ENCODE measurements around the gene RAB40C.

DNA sequence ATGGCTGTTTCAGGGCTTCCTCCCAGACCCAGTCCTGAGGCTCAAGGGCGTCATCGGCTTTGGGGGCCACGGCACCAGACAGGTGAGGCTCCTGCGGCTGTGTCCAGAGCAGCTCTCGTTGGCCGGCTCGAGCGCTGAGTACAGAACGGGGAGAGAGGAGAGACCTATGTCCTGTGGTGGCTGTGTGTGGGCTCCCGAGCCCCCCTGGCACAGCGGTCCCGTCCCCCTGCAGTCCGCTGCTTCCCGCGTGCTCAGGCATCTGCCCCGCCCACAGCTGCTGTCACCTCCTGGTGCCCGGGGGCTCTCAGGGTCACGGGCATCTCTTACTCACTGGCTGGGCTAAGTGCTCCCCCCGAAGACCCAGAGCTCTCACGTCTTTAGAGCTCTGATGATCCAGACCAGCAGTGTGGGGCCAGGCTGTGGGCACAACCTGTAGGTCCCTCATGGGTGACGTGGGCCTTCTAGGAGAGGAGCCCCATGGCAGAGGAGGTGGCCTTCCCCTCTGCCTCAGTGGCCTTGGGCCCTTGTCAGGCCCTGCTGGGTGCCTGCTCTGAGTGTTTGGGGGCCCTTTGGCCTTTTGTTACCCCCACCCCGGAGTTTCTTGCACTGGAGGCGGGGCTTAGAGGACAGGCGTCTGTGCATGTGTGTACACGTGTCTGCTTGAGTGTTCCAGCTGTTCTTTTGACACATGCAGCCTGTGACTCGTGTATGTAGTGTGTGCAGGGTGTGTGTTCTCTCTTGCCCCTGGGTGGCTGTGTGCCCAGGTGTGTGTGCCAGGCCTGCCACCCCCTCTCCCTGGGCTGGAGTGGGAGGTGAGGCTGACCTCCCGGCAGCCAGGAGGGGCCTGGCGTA lies 62.8 kb downstream of the RAB40C start:
- TF ChIP-seq, protein P1, sequence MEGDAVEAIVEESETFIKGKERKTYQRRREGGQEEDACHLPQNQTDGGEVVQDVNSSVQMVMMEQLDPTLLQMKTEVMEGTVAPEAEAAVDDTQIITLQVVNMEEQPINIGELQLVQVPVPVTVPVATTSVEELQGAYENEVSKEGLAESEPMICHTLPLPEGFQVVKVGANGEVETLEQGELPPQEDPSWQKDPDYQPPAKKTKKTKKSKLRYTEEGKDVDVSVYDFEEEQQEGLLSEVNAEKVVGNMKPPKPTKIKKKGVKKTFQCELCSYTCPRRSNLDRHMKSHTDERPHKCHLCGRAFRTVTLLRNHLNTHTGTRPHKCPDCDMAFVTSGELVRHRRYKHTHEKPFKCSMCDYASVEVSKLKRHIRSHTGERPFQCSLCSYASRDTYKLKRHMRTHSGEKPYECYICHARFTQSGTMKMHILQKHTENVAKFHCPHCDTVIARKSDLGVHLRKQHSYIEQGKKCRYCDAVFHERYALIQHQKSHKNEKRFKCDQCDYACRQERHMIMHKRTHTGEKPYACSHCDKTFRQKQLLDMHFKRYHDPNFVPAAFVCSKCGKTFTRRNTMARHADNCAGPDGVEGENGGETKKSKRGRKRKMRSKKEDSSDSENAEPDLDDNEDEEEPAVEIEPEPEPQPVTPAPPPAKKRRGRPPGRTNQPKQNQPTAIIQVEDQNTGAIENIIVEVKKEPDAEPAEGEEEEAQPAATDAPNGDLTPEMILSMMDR (IDR thresholded peaks at IDR 0.05), result no peak
- no peak for TF ChIP-seq POLR2A (IDR thresholded peaks at IDR 0.05)
- TF ChIP-seq EP300 (IDR thresholded peaks at IDR 0.05), result no peak
- no peak for TF ChIP-seq POLR2AphosphoS5 (IDR thresholded peaks at IDR 0.05)

All from sigmoid colon (tissue), 4 donors.